GM12872 (cell line): ENCODE measurements around the gene TET3.
A peak's percentile ranks its signal among the peaks of the same experiment; 100 is the strongest.

Experiments used
- CTCF ChIP-seq: IDR thresholded peaks from 3 replicates; pipeline ENCODE4 v1.5.1; 2011; ENCODE audit warnings: low read depth, mild to moderate bottlenecking, low read length, moderate library complexity; ENCODE audit not compliant: insufficient read depth

The TET3 gene

DNA sequence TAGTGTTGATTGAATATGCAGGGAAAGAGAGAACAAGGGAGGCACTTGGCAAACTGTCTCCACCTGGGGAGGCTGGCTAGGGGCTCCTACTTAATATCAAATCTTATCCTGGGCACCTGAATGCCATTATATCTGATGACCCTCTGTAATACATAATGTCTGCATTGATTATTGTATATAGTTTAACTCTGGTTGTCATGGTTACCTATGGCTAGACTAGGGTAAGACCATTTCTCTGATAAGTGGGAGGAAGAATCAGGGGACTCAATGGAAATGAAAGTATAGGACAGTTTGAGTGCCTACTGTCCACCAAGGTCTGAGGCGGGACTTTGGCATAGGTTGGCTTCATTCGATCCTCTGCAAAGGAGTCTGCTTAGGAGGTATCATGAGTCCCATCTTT lies 7.2 kb upstream of the TET3 start:
- no peak for TF ChIP-seq CTCF

GRCh38 chr2:73979021-73979420 lies 5.7 kb upstream of the TET3 start:
- TF ChIP-seq CTCF, result no peak

GRCh38 chr2:73979686-73980085 lies 5.0 kb upstream of the TET3 start:
- TF ChIP-seq CTCF, result no peak

- TF ChIP-seq CTCF, result no peak
Measured at GRCh38 chr2:73980566-73980965, 4.1 kb upstream of the TET3 start.

DNA sequence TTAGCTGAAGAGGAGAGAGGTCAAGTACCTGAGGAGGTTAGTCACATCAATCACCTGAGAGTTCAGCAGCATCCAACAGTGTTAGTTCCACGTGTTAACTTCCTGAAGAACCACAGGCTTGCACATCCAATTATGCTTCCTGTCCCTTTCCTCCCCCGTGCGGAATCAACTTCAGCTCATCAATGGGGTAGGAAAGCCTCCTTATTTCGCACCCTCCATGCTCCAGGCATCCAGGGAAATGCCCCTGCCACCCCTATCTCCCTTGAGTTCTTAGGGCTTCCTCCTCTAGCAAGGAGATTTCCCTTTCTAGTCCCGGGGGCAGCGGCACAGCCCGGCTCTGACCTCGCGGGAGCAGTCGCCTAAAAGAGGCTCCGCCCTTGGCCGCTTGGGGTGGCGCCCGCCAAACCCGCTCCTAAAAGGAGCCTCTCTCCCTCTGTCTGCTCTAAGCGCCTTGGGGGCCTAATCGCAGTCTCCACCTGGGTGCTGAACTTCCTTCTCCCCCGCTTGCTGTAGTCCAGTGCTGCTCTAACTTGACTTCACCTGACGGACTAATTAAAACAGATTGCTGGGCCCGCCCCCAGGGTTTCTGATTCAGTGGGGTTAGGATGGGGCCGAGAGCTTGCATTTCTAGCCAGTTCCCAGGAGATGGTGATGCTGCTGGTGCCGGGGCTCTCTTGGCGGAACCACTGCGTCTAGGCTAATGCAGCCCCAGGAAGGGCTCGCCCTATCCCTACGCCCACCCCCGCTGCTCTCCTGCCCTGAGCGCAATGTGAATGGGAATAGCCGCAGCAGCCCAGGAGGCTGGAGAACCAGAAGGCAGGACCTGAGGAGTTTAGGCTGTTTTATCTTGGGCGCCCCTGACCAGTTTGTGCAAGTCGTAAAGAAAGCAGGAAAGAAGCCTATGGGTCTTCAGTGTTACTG lies 3.4 kb upstream of the TET3 start:
- TF ChIP-seq CTCF, result 0 out of 3 replicates have a peak, but pooled peaks have one; percentile 14

DNA sequence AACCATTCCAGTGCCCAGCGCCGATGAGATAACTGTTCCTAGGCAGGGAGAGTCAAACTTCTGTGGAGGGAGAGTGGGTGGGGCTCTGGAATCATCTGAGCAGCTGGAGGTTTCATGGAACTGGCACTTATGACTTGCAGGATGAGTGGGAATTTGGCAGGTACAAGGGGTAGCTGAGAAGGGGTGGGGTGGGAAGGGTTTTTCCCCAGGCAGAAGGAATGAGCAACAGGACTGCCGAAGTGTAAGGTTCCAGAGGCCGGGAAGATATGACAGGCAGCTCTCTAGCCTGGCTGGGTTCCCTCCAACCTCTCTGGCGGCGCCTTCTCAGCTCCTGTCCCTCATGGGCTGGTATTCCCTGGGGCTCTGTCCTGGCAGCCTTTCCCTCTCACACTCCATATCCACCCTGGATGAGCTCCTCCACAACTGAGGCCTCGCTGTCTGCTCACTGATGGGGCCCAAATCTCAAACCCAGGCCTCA lies 2.5 kb upstream of the TET3 start:
- TF ChIP-seq CTCF, result no peak

GRCh38 chr2:73983322-73984202 lies 1.1 kb upstream of the TET3 start:
- peak; percentile 6; the same call in 1 of the 3 replicates for TF ChIP-seq CTCF
